NT2/D1 (cell line): ENCODE results near the gene KRT14.

Experiments
- SUZ12 ChIP-seq: IDR thresholded peaks from 2 replicates; pipeline ENCODE4 v1.6.1; 2011; ENCODE audit not compliant: insufficient read length, insufficient read depth; ENCODE audit errors: extremely low read depth
- YY1 ChIP-seq: IDR thresholded peaks from 2 replicates; pipeline ENCODE4 v1.6.1; 2011; ENCODE audit not compliant: insufficient read length, insufficient read depth

- TF ChIP-seq SUZ12 (no peak), YY1 (no peak)
Measured at GRCh38 chr17:41539979-41540701, 46.6 kb downstream of the KRT14 start.
